Fibroblast of lung (primary cell): ENCODE data around the gene PKHD1. TPM values are rescaled to one million over a fixed set of nuclear protein-coding genes. Genes with fewer than 3 reads are reported as not detected.

Source experiments
- DNase-seq, 2 donors: peaks; one replicate each; pipeline versions ENCODE4 v3.0.0 to v3.0.0-alpha.2; 2010; ENCODE audit warnings: low read depth in 2 of 2
- H2AFZ ChIP-seq: 2 replicates; pipeline ENCODE4 v1.5.1; 2012; ENCODE audit warnings: low read length, control low read depth, inconsistent platforms
- H3K27ac ChIP-seq: 2 replicates; pipeline ENCODE4 v1.5.1; 2011; ENCODE audit warnings: low read length, control low read depth; ENCODE audit not compliant: insufficient read depth
- H3K27me3 ChIP-seq: 2 replicates; pipeline ENCODE4 v1.5.1; 2011; ENCODE audit warnings: mild to moderate bottlenecking, low read length; ENCODE audit not compliant: control insufficient read depth, insufficient read depth
- H3K36me3 ChIP-seq: 2 replicates; pipeline ENCODE4 v1.5.1; 2011; ENCODE audit warnings: low read length; ENCODE audit not compliant: control insufficient read depth, insufficient read depth
- H3K4me1 ChIP-seq: 2 replicates; pipeline ENCODE4 v1.5.1; 2011; ENCODE audit warnings: low read length; ENCODE audit not compliant: control insufficient read depth, insufficient read depth; ENCODE audit errors: extremely low read depth
- H3K4me2 ChIP-seq: 2 replicates; pipeline ENCODE4 v1.5.1; 2011; ENCODE audit warnings: low read length, control low read depth; ENCODE audit not compliant: insufficient read depth; ENCODE audit errors: extremely low read depth
- H3K4me3 ChIP-seq, 4 experiments: fragments of 200-600 bp in 1 of 4; sonication (generic) in 1 of 4; replicated peaks in 1 of 4; 2 replicates each; pipeline ENCODE4 v1.5.1; 2011 to 2016; ENCODE audit warnings: low read length in 4 of 4, low read depth in 3 of 4, mild to moderate bottlenecking in 3 of 4, control low read depth in 2 of 4, inconsistent platforms in 1 of 4, mixed read lengths in 1 of 4; ENCODE audit not compliant: insufficient read depth in 1 of 4; ENCODE audit errors: control extremely low read depth in 1 of 4
- H3K79me2 ChIP-seq: 2 replicates; pipeline ENCODE4 v1.5.1; 2012; ENCODE audit warnings: mild to moderate bottlenecking, low read length, inconsistent platforms; ENCODE audit not compliant: control insufficient read depth, insufficient read depth
- H3K9ac ChIP-seq: 2 replicates; pipeline ENCODE4 v1.5.1; 2011; ENCODE audit warnings: mild to moderate bottlenecking, low read length, control low read depth; ENCODE audit not compliant: insufficient read depth
- H3K9me3 ChIP-seq: 2 replicates; pipeline ENCODE4 v1.5.1; 2012; ENCODE audit warnings: low read depth, low read length; ENCODE audit not compliant: control insufficient read depth, insufficient read depth
- H4K20me1 ChIP-seq: 2 replicates; pipeline ENCODE4 v1.5.1; 2011; ENCODE audit warnings: low read length; ENCODE audit not compliant: control insufficient read depth, insufficient read depth; ENCODE audit errors: extremely low read depth
- EZH2 ChIP-seq: IDR thresholded peaks from 2 replicates; pipeline ENCODE4 v1.5.1; 2012; ENCODE audit warnings: low read length, control low read depth, mild to moderate bottlenecking; ENCODE audit errors: missing control alignments
- polyA plus RNA-seq, 2 donors: library from polyadenylated mRNA; depleted of rRNA in 1 of 2; stranded (reverse) in 1 of 2; unstranded in 1 of 2; fragments of >200 nt; gene quantifications; 2 replicates each; pipeline ENCODE4 v1.2.1, GENCODE V29; 2011 to 2012; ENCODE audit warnings: missing spikeins in 1 of 2
- total RNA-seq: library from RNA; depleted of rRNA; stranded (reverse); fragments of >200 nt; gene quantifications from 2 replicates; pipeline ENCODE4 v1.2.1, GENCODE V29; 2014
- TF ChIP-seq, protein P1 (sequence below), 2 donors: IDR thresholded peaks in 1 of 2; conservative IDR thresholded peaks in 1 of 2; 1 replicate in 1 of 2; 2 replicates in 1 of 2; pipeline ENCODE4 v1.5.1; 2011 to 2012; ENCODE audit warnings: low read length in 2 of 2, control low read depth in 1 of 2, inconsistent platforms in 1 of 2, low read depth in 1 of 2, mild to moderate bottlenecking in 1 of 2

Gene PKHD1
- total and polyA plus RNA-seq, 2 donors (not counting 1 experiment from before 2014, with no cell fraction given), result not detected

DNA sequence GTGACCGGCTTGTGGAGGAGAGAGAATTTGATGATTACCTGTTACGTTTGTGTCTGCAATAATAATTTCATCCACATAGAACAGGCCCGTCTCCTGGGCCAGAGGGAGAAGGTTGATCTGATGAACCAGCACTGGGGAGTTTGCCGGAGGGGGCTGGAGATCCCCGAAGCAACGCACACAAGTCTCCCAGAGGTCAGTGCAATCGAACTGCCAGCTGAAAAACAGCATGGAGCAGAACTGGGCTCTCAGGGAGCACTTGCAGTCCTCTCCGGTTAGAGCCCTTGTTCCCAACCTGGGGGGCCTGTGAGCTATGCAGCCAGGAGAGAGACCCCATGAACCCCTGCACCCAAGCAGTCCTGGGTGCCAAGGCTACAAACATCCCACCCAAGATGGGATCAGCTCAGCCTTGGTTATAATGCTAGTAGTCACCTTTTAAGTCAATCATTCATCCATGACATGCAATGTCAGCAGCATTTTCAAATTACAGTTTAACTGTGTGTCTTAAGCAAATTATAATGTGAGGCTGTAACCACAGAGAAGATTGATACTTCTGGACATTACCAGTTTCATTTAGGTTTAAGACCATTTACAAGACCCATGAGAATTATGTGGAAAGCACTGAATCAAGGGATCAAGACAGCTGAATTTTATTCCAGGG is 34.2 kb downstream of the PKHD1 start:
- Histone ChIP-seq H3K27ac (no peak overlapping the region), H3K27me3 (no peaks in the 10 kb centered on the region), H3K4me3 (no peak overlapping the region), H3K79me2 (no peaks in the 10 kb centered on the region), H3K9ac (no peak overlapping the region), H4K20me1 (no peaks in the 10 kb centered on the region), H3K36me3 (no peaks in the 10 kb centered on the region), H3K4me1 (no peaks in the 10 kb centered on the region), H3K9me3 (no peaks in the 10 kb centered on the region), H3K4me2 (no peak overlapping the region), H2AFZ (no peak overlapping the region)
- DNase-seq, result no peak
- TF ChIP-seq, protein P1, sequence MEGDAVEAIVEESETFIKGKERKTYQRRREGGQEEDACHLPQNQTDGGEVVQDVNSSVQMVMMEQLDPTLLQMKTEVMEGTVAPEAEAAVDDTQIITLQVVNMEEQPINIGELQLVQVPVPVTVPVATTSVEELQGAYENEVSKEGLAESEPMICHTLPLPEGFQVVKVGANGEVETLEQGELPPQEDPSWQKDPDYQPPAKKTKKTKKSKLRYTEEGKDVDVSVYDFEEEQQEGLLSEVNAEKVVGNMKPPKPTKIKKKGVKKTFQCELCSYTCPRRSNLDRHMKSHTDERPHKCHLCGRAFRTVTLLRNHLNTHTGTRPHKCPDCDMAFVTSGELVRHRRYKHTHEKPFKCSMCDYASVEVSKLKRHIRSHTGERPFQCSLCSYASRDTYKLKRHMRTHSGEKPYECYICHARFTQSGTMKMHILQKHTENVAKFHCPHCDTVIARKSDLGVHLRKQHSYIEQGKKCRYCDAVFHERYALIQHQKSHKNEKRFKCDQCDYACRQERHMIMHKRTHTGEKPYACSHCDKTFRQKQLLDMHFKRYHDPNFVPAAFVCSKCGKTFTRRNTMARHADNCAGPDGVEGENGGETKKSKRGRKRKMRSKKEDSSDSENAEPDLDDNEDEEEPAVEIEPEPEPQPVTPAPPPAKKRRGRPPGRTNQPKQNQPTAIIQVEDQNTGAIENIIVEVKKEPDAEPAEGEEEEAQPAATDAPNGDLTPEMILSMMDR (conservative IDR thresholded peaks at IDR 0.05 in 1 of 2, IDR thresholded peaks at IDR 0.05 in 1 of 2; ENCODE audit: low read depth in 1 of 2, low read length in 2 of 2), result no peak
- TF ChIP-seq EZH2, result no peak

DNA sequence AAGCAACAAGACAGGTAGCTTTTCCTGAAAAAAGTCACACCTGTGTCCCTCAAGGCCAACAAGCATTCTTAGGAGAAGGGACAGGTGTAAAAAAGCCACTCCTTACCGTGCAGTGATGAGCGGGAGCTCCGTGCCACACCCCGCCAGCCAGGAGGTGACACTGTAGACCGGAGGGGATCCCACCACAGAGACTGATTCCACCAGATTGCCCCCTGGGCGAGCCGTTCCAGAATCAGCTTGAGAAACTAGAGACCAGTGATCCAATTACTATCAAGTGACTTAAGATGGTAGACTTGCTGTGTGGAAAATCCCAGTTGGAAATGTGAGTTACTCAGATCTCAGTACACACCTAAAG is 37.4 kb downstream of the PKHD1 start:
- Histone ChIP-seq H3K79me2 (no peaks in the 10 kb centered on the region), H3K4me2 (no peak overlapping the region), H3K27me3 (no peaks in the 10 kb centered on the region), H3K9me3 (no peaks in the 10 kb centered on the region), H3K36me3 (no peaks in the 10 kb centered on the region), H3K4me3 (no peak overlapping the region), H3K27ac (no peak overlapping the region), H3K4me1 (no peaks in the 10 kb centered on the region), H3K9ac (no peak overlapping the region), H2AFZ (no peak overlapping the region), H4K20me1 (no peaks in the 10 kb centered on the region)
- no peak for DNase-seq
- TF ChIP-seq, protein P1 (conservative IDR thresholded peaks at IDR 0.05 in 1 of 2, IDR thresholded peaks at IDR 0.05 in 1 of 2; ENCODE audit: low read depth in 1 of 2, low read length in 2 of 2), result no peak
- no peak for TF ChIP-seq EZH2

DNA sequence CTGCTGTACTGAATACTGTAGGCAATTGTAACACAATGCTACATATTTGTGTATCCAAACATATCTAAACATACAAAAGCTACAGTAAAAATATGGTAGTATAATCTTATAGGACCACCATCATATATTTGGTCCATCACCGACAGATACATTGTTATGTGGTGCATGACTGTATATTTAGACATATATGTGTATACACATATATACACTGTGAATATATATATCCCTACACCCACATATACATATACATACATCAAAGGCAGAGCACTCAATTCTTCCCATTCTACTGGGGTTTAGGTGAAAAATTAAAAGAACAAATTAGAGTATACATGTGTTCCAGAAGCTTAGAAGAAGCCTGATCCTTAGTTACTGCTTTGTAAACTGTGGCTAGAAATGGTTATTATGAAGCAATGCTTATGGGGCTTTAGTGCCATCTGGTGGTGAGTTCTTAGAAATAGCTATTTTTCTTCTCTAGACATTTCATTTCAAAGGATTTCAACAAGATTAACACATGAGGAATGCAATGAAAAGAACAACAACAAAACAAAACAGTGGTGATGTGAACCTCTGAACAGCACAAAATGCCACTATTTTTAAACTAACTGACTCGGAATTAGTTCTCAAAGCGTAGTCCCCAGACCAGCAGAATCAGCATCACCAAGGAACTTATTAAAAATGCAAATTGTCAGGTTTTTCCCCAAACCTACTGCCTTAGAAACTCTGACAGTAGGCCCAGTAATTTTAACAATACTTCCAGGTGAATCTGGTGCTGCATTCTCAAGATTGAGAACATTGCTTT is 38.0 kb downstream of the PKHD1 start:
- Histone ChIP-seq H4K20me1 (no peaks in the 10 kb centered on the region), H2AFZ (no peak overlapping the region), H3K9me3 (no peaks in the 10 kb centered on the region), H3K79me2 (no peaks in the 10 kb centered on the region), H3K27ac (no peak overlapping the region), H3K9ac (no peak overlapping the region), H3K4me2 (no peak overlapping the region), H3K4me1 (no peaks in the 10 kb centered on the region), H3K36me3 (no peaks in the 10 kb centered on the region), H3K27me3 (no peaks in the 10 kb centered on the region), H3K4me3 (no peak overlapping the region)
- TF ChIP-seq, protein P1 (conservative IDR thresholded peaks at IDR 0.05 in 1 of 2, IDR thresholded peaks at IDR 0.05 in 1 of 2; ENCODE audit: low read depth in 1 of 2, low read length in 2 of 2), result peak; percentile 53 to 72
- TF ChIP-seq EZH2, result no peak
- DNase-seq, result peak; percentile 10 to 55
